ENCODE results near the gene SLC38A3. TPM values are rescaled to one million over a fixed set of nuclear protein-coding genes. Genes with fewer than 3 reads are reported as not detected.

The SLC38A3 gene
- total RNA-seq, 1 donor from 2014 or later: not detected

DNA sequence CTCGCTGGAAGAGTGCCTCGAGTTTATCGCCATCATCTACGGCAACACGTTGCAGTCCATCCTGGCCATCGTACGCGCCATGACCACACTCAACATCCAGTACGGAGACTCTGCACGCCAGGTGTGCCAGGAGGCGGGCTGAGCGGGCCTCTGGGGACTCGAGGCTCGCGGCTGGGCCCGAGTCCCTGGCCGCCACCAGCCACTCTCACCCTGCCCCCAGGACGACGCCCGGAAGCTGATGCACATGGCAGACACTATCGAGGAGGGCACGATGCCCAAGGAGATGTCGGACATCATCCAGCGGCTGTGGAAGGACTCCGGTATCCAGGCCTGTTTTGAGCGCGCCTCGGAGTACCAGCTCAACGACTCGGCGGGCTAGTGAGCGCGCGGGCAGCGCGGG is 11.8 kb upstream of the SLC38A3 start:
- ATAC-seq (no peak), DNase-seq (no peak)
- Histone ChIP-seq H3K4me3 (no peak overlapping the region), H3K27ac (no peak overlapping the region), H3K4me1 (peaks cover 27% of the 10 kb centered on the region), H3K27me3 (ENCODE audit: low read depth) (peaks cover 32% of the 10 kb centered on the region), H3K36me3 (no peaks in the 10 kb centered on the region), H3K9me3 (no peaks in the 10 kb centered on the region)
- intact Hi-C loops (cut with DNase I): no loop called here
- TF ChIP-seq, protein P1, sequence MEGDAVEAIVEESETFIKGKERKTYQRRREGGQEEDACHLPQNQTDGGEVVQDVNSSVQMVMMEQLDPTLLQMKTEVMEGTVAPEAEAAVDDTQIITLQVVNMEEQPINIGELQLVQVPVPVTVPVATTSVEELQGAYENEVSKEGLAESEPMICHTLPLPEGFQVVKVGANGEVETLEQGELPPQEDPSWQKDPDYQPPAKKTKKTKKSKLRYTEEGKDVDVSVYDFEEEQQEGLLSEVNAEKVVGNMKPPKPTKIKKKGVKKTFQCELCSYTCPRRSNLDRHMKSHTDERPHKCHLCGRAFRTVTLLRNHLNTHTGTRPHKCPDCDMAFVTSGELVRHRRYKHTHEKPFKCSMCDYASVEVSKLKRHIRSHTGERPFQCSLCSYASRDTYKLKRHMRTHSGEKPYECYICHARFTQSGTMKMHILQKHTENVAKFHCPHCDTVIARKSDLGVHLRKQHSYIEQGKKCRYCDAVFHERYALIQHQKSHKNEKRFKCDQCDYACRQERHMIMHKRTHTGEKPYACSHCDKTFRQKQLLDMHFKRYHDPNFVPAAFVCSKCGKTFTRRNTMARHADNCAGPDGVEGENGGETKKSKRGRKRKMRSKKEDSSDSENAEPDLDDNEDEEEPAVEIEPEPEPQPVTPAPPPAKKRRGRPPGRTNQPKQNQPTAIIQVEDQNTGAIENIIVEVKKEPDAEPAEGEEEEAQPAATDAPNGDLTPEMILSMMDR (IDR thresholded peaks at IDR 0.05): no peak

DNA sequence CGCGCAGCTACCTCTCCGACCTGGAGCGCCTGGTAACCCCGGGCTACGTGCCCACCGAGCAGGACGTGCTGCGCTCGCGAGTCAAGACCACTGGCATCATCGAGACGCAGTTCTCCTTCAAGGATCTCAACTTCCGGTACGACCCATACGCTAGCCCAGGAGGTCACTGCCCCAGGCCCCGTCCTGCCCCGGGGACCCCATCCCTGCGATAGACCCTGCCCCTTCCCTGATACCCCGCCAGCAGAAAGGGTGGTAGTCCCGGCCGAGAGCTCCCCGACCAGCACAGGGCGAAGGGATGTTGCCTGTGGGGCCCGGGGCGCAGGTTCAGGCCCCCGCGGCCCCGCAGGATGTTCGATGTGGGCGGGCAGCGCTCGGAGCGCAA is 11.3 kb upstream of the SLC38A3 start:
- H3K36me3 ChIP-seq: no peaks in the 10 kb centered on the region
- DNase-seq (no peak), ATAC-seq (no peak)
- TF ChIP-seq, protein P1 (IDR thresholded peaks at IDR 0.05): no peak
- H3K27ac ChIP-seq: no peak overlapping the region
- no peaks in the 10 kb centered on the region for H3K9me3 ChIP-seq
- intact Hi-C loops (cut with DNase I): no loop called here
- H3K4me1 ChIP-seq: peaks cover 27% of the 10 kb centered on the region
- H3K27me3 ChIP-seq (ENCODE audit: low read depth): peaks cover 36% of the 10 kb centered on the region
- H3K4me3 ChIP-seq: no peak overlapping the region

DNA sequence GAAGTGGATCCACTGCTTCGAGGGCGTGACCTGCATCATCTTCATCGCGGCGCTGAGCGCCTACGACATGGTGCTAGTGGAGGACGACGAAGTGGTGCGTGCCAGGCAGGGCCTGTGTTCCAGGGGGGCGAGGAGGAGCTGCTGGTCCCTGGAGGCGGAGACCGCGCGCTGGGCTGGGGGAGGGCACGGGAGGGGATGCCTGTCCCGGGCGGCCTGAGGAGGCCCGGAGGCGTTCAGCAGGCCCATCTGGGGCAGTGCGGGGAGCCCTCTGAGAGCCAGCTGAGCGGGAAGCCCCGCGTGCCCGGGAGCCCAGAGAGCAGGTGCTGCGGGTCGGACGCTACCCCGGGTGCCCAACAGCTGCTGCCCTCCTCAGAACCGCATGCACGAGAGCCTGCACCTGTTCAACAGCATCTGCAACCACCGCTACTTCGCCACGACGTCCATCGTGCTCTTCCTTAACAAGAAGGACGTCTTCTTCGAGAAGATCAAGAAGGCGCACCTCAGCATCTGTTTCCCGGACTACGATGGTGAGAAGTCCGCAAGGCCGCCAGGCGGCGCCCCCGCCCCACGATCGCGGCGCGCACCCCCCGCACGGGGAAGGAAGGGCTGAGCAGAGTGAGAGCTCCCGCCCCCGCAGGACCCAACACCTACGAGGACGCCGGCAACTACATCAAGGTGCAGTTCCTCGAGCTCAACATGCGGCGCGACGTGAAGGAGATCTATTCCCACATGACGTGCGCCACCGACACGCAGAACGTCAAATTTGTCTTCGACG is 10.8 kb upstream of the SLC38A3 start:
- intact Hi-C loops (cut with DNase I): no loop called here
- H3K4me3 ChIP-seq: peak overlapping the region; percentile 22
- no peaks in the 10 kb centered on the region for H3K9me3 ChIP-seq
- ATAC-seq (peak; percentile 70 to 75), DNase-seq (peak; percentile 75)
- no peaks in the 10 kb centered on the region for H3K36me3 ChIP-seq
- peaks cover 42% of the 10 kb centered on the region for H3K27me3 ChIP-seq (ENCODE audit: low read depth)
- H3K27ac ChIP-seq: no peak overlapping the region
- peaks cover 23% of the 10 kb centered on the region for H3K4me1 ChIP-seq
- TF ChIP-seq, protein P1 (IDR thresholded peaks at IDR 0.05): peak; percentile 77

GRCh38 chr3:50194903-50195500 is 10.1 kb upstream of the SLC38A3 start:
- H3K4me3 ChIP-seq: peak overlapping the region; percentile 22
- peaks cover 42% of the 10 kb centered on the region for H3K27me3 ChIP-seq (ENCODE audit: low read depth)
- no peaks in the 10 kb centered on the region for H3K36me3 ChIP-seq
- ATAC-seq (peak in 1 of 2 donors; percentile 11), DNase-seq (no peak)
- TF ChIP-seq, protein P1 (IDR thresholded peaks at IDR 0.05): no peak
- H3K27ac ChIP-seq: no peak overlapping the region
- peaks cover 23% of the 10 kb centered on the region for H3K4me1 ChIP-seq
- no peaks in the 10 kb centered on the region for H3K9me3 ChIP-seq
- intact Hi-C loops (cut with DNase I): no loop called here

DNA sequence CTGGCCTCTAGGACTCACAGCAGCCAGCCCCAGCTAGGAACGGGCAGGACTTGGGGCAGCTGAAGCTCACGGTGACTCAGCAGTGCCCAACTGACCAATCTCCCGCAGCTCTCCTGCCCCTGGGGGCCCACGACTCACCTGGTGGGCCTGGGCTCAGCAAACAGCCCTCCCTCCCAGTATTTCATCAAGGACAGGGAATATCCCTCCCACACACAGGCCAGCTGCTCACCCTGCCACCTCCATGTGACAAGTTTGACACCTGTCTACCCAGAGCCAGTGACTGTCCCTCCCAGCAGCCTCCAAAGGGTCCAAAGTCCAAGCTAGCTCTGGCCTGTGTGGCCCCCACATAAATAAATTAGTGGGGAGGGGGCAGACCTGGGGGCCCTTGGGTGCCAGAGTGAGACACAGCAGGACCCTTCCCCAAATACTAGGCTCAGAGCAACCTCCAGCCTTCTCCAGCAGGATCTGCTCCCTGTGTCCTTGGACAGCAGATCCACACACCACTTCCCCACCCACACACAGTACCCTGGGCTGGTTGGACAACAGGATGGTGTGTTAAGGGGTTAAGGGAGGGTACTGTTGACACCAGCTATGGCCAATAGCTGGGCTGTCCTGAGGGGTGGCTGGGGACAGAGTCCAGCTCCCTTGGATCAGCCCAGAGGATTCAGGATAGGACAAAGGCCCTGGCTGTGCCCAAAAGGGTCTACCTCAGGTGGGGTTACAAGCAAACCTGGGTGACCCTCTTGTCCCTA is 9.4 kb upstream of the SLC38A3 start:
- no peak overlapping the region for H3K4me3 ChIP-seq
- ATAC-seq (no peak), DNase-seq (no peak)
- TF ChIP-seq, protein P1 (IDR thresholded peaks at IDR 0.05): no peak
- no peaks in the 10 kb centered on the region for H3K36me3 ChIP-seq
- no peak overlapping the region for H3K27ac ChIP-seq
- H3K9me3 ChIP-seq: no peaks in the 10 kb centered on the region
- peaks cover 23% of the 10 kb centered on the region for H3K4me1 ChIP-seq
- H3K27me3 ChIP-seq (ENCODE audit: low read depth): peaks cover 42% of the 10 kb centered on the region
- intact Hi-C loops (cut with DNase I): no loop called here
